Activated naive CD4-positive, alpha-beta T cell treated with Interleukin-2 at 50 U/mL for 16 hours (primary cell): ENCODE measurements around the gene TUBB6.

Source experiments
- DNase-seq: peaks from one replicate; pipeline ENCODE4 v3.0.0-alpha.2; 2020

Gene TUBB6

GRCh38 chr18:12315911-12316310, 7.9 kb downstream of the TUBB6 start:
- no peak for DNase-seq

- DNase-seq = no peak
Observed at GRCh38 chr18:12317664-12318333, 9.8 kb downstream of the TUBB6 start.

GRCh38 chr18:12318334-12318697, 10.3 kb downstream of the TUBB6 start:
- no peak for DNase-seq

GRCh38 chr18:12318857-12319256, 10.8 kb downstream of the TUBB6 start:
- no peak for DNase-seq

GRCh38 chr18:12321333-12321732, 13.3 kb downstream of the TUBB6 start:
- no peak for DNase-seq

- no peak for DNase-seq
Observed at GRCh38 chr18:12324991-12325725, 17.1 kb downstream of the TUBB6 start.

- DNase-seq = no peak
Observed at GRCh38 chr18:12325726-12326245, 17.7 kb downstream of the TUBB6 start.

GRCh38 chr18:12326711-12327460, 18.8 kb downstream of the TUBB6 start:
- DNase-seq = no peak

- peak; percentile 75 for DNase-seq
Observed at GRCh38 chr18:12327510-12328178, 19.6 kb downstream of the TUBB6 start.

GRCh38 chr18:12328179-12328823, 20.3 kb downstream of the TUBB6 start:
- no peak for DNase-seq

GRCh38 chr18:12329125-12329698, 21.2 kb downstream of the TUBB6 start:
- no peak for DNase-seq

- no peak for DNase-seq
Observed at GRCh38 chr18:12330766-12331165, 22.7 kb downstream of the TUBB6 start.

GRCh38 chr18:12333506-12334290, 25.7 kb downstream of the TUBB6 start:
- no peak for DNase-seq

- no peak for DNase-seq
Observed at GRCh38 chr18:12334366-12334808, 26.3 kb downstream of the TUBB6 start.

GRCh38 chr18:12334863-12335262, 26.8 kb downstream of the TUBB6 start:
- no peak for DNase-seq

- DNase-seq = no peak
Observed at GRCh38 chr18:12335503-12335902, 27.5 kb downstream of the TUBB6 start.

- DNase-seq = no peak
Observed at GRCh38 chr18:12336171-12336613, 28.2 kb downstream of the TUBB6 start.

GRCh38 chr18:12336887-12337286, 28.8 kb downstream of the TUBB6 start:
- DNase-seq = no peak

- DNase-seq = no peak
Observed at GRCh38 chr18:12338382-12338781, 30.3 kb downstream of the TUBB6 start.

- no peak for DNase-seq
Observed at GRCh38 chr18:12340945-12341660, 33.1 kb downstream of the TUBB6 start.

- DNase-seq = no peak
Observed at GRCh38 chr18:12342661-12343060, 34.6 kb downstream of the TUBB6 start.
